SK-N-SH (cell line): ENCODE measurements around the gene MORC1. TPM values are rescaled to one million over a fixed set of nuclear protein-coding genes. Genes with fewer than 3 reads are reported as not detected.
A peak's percentile ranks its signal among the peaks of the same experiment; 100 is the strongest.

Source experiments
- CTCF ChIA-PET: fragments of 300-600, 350-600 bp; formaldehyde crosslinking; extraction: SDS; loops from one replicate; lab custom pipeline; 2021; lab: Yijun Ruan, JAX
- POLR2A ChIA-PET: fragments of 350-600 bp; sonication (Branson Sonifier 250); formaldehyde crosslinking; extraction: SDS; loops from one replicate; lab custom pipeline; 2020; ENCODE audit warnings: antibody characterized with exemption, inconsistent platforms; lab: Yijun Ruan, JAX
- DNase-seq: peaks from one replicate; pipeline ENCODE4 v3.0.0; 2012
- H2AFZ ChIP-seq: fragments of 200-600 bp; sonication (generic); 2 replicates; pipeline ENCODE4 v1.8.1; 2016; ENCODE audit warnings: antibody characterized with exemption, mild to moderate bottlenecking, low read depth
- H3F3A ChIP-seq: fragments of 200-600 bp; sonication (generic); replicated peaks from 2 replicates; pipeline ENCODE3; 2016; ENCODE audit warnings: antibody characterized with exemption, mild to moderate bottlenecking; ENCODE audit not compliant: insufficient read depth
- H3K27ac ChIP-seq, 2 experiments: fragments of 200-500 bp in 1 of 2; fragments of 200-600 bp in 1 of 2; sonication (Bioruptor generic) in 1 of 2; sonication (generic), shearing (Covaris generic) in 1 of 2; 2 replicates each; pipeline versions ENCODE4 v1.5.1 to v1.6.1; 2014 to 2016; ENCODE audit warnings: low read depth in 2 of 2, inconsistent platforms in 1 of 2, low read length in 1 of 2, mild to moderate bottlenecking in 1 of 2, mixed read lengths in 1 of 2
- H3K27me3 ChIP-seq: fragments of 200-600 bp; sonication (generic), shearing (Covaris generic); 2 replicates; pipeline ENCODE4 v1.6.1; 2016; ENCODE audit warnings: mixed run types; ENCODE audit not compliant: insufficient read depth
- H3K36me3 ChIP-seq, 2 experiments: fragments of 200-500 bp in 1 of 2; fragments of 200-600 bp in 1 of 2; sonication (Bioruptor generic) in 1 of 2; sonication (generic) in 1 of 2; replicated peaks in 1 of 2; 2 replicates each; pipeline versions ENCODE3 to v1.5.1; 2014 to 2016; ENCODE audit warnings: low read length in 1 of 2, mild to moderate bottlenecking in 1 of 2; ENCODE audit not compliant: insufficient read depth in 2 of 2, control insufficient read depth in 1 of 2
- H3K4me1 ChIP-seq, 2 experiments: fragments of 200-500 bp in 1 of 2; fragments of 200-600 bp in 1 of 2; sonication (Bioruptor generic) in 1 of 2; sonication (generic), shearing (Covaris generic) in 1 of 2; 2 replicates each; pipeline versions ENCODE4 v1.5.1 to v1.6.1; 2014 to 2016; ENCODE audit warnings: low read depth in 1 of 2, low read length in 1 of 2, mixed run types in 1 of 2; ENCODE audit not compliant: insufficient read depth in 2 of 2, control insufficient read depth in 1 of 2
- H3K4me2 ChIP-seq: fragments of 200-600 bp; sonication (generic), shearing (Covaris generic); 2 replicates; pipeline ENCODE4 v1.6.1; 2017; ENCODE audit warnings: mixed run types
- H3K4me3 ChIP-seq, 2 experiments: fragments of 200-500 bp in 1 of 2; fragments of 200-600 bp in 1 of 2; sonication (Bioruptor generic) in 1 of 2; sonication (generic), shearing (Covaris generic) in 1 of 2; 2 replicates each; pipeline versions ENCODE4 v1.5.1 to v1.8.1; 2014 to 2016; ENCODE audit warnings: low read depth in 2 of 2, inconsistent platforms in 1 of 2, low read length in 1 of 2, mild to moderate bottlenecking in 1 of 2, mixed read lengths in 1 of 2, moderate library complexity in 1 of 2
- H3K79me2 ChIP-seq: fragments of 200-600 bp; sonication (generic); 2 replicates; pipeline ENCODE4 v1.8.1; 2017; ENCODE audit warnings: mild to moderate bottlenecking; ENCODE audit not compliant: insufficient read depth
- H3K9ac ChIP-seq: fragments of 200-600 bp; sonication (generic); 2 replicates; pipeline ENCODE4 v1.6.1; 2017; ENCODE audit warnings: mixed run types
- H3K9me2 ChIP-seq: fragments of 200-600 bp; sonication (generic); 2 replicates; pipeline ENCODE4 v1.6.1; 2017; ENCODE audit warnings: mixed run types
- H3K9me3 ChIP-seq: fragments of 200-600 bp; sonication (generic); 2 replicates; pipeline ENCODE4 v1.6.1; 2017; ENCODE audit warnings: mixed run types, mild to moderate bottlenecking, moderate library complexity
- H4K20me1 ChIP-seq: fragments of 200-600 bp; sonication (generic); 2 replicates; pipeline ENCODE4 v1.6.1; 2017; ENCODE audit warnings: mild to moderate bottlenecking, mixed run types; ENCODE audit not compliant: insufficient read depth
- ELF1 ChIP-seq: IDR thresholded peaks from 2 replicates; pipeline ENCODE4 v1.4.0; 2012
- EZH2phosphoT487 ChIP-seq: fragments of 200-600 bp; sonication (generic); IDR thresholded peaks from 2 replicates; pipeline ENCODE4 v1.6.1; 2017; ENCODE audit warnings: low read depth, mixed run types, mild to moderate bottlenecking, antibody characterized with exemption, moderate library complexity, borderline replicate concordance
- FOSL2 ChIP-seq: IDR thresholded peaks from 2 replicates; pipeline ENCODE4 v1.4.0; 2012; ENCODE audit warnings: low read depth, mild to moderate bottlenecking, moderate library complexity, borderline replicate concordance
- FOXJ3 ChIP-seq: sonication (generic); formaldehyde crosslinking; IDR thresholded peaks from 2 replicates; pipeline ENCODE4 v1.5.1; 2020; ENCODE audit warnings: mild to moderate bottlenecking, missing genetic modification reagents
- FOXM1 ChIP-seq: IDR thresholded peaks from 2 replicates; pipeline ENCODE4 v1.4.0; 2012; ENCODE audit warnings: low read depth, mild to moderate bottlenecking
- GABPA ChIP-seq: IDR thresholded peaks from 2 replicates; pipeline ENCODE4 v1.4.0; 2012; ENCODE audit warnings: low read depth, mild to moderate bottlenecking
- JUND ChIP-seq: IDR thresholded peaks from 2 replicates; pipeline ENCODE4 v1.4.0; 2012
- MEF2A ChIP-seq: IDR thresholded peaks from 2 replicates; pipeline ENCODE4 v1.4.0; 2012; ENCODE audit warnings: low read depth, borderline replicate concordance
- NFIC ChIP-seq: IDR thresholded peaks from 2 replicates; pipeline ENCODE4 v1.4.0; 2012; ENCODE audit warnings: borderline replicate concordance
- POLR2AphosphoS5 ChIP-seq: IDR thresholded peaks from 2 replicates; pipeline ENCODE4 v1.6.1; 2012; ENCODE audit warnings: low read depth, low read length
- RFX5 ChIP-seq: IDR thresholded peaks from 2 replicates; pipeline ENCODE4 v1.6.1; 2012; ENCODE audit warnings: mild to moderate bottlenecking, improper control_type of control experiment, low read length
- TEAD4 ChIP-seq: IDR thresholded peaks from 2 replicates; pipeline ENCODE4 v1.4.0; 2012; ENCODE audit warnings: mild to moderate bottlenecking, borderline replicate concordance; ENCODE audit not compliant: insufficient read depth
- WGBS: methylation state at CpG from one replicate; pipeline ENCODE4 v1.1.6; 2017; ENCODE audit warnings: low lambda C conversion rate; 5-methylcytosine and 5-hydroxymethylcytosine counted together
- polyA plus RNA-seq, 3 experiments: library from polyadenylated mRNA; depleted of rRNA; stranded (reverse); fragments of >200 nt; gene quantifications; 2 replicates each; pipeline ENCODE4 v1.2.3, GENCODE V29; 2012
- TF ChIP-seq, protein P1 (sequence below): fragments of 150-350 bp; IDR thresholded peaks from 2 replicates; pipeline ENCODE4 v1.6.1; 2017; ENCODE audit warnings: antibody characterized with exemption, low read length, low read depth, borderline replicate concordance
- TF ChIP-seq, protein P2 (sequence below): IDR thresholded peaks from 2 replicates; pipeline ENCODE4; 2012
- TF ChIP-seq, protein P3 (sequence below): IDR thresholded peaks from 2 replicates; pipeline ENCODE4 v1.6.1; 2012; ENCODE audit warnings: mild to moderate bottlenecking, low read depth, low read length, moderate library complexity

Gene MORC1
- polyA plus RNA-seq, 1 of the 3 experiments (the other 2 are of a cell fraction): not detected

DNA sequence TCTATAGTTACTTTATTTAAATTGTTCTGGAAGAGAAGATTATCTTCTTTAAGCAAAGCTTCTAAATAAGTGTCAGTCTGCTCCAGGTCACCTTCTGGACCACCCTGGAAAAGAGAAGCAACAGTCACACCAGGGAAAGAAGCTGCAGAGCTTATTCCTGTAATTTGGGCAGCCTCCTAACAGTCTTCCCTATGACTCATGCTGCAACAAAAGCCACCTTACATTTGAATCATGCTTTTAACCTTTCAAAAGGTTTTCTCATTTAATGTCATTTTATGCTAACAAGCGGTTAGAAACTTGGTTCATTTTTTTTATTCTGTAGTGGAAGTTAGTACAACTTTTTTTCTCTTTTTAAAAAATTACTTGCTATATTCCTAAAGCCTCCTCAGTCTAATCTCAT is 158.9 kb downstream of the MORC1 start:
- WGBS: 18% methylated on average over 1 of the region's 1 CpG
- H3F3A ChIP-seq: no peaks in the 10 kb centered on the region
- H3K27me3 ChIP-seq: no peaks in the 10 kb centered on the region
- no peak overlapping the region for H3K27ac ChIP-seq
- no peaks in the 10 kb centered on the region for H3K9me3 ChIP-seq
- TF ChIP-seq MEF2A: no peak
- TF ChIP-seq FOXM1: no peak
- peak; percentile 54; the same call in 1 of the 2 replicates for TF ChIP-seq JUND
- TF ChIP-seq POLR2AphosphoS5: no peak
- TF ChIP-seq RFX5: no peak
- no peak for TF ChIP-seq EZH2phosphoT487
- no peak for TF ChIP-seq NFIC
- peak; percentile 58; the same call in 1 of the 2 replicates for TF ChIP-seq FOSL2
- TF ChIP-seq ELF1: no peak
- no peak for TF ChIP-seq TEAD4
- TF ChIP-seq, protein P1, sequence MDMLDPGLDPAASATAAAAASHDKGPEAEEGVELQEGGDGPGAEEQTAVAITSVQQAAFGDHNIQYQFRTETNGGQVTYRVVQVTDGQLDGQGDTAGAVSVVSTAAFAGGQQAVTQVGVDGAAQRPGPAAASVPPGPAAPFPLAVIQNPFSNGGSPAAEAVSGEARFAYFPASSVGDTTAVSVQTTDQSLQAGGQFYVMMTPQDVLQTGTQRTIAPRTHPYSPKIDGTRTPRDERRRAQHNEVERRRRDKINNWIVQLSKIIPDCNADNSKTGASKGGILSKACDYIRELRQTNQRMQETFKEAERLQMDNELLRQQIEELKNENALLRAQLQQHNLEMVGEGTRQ: no peak
- no peaks in the 10 kb centered on the region for H4K20me1 ChIP-seq
- no peaks in the 10 kb centered on the region for H3K36me3 ChIP-seq
- CTCF ChIA-PET: interaction anchor here (1.0 kb wide), 1 partner anchor 11 kb away, joined by 3 read pairs; no protein-coding TSS in a partner anchor
- H2AFZ ChIP-seq: no peak overlapping the region
- H3K9ac ChIP-seq: no peak overlapping the region
- H3K4me2 ChIP-seq: no peak overlapping the region
- no peaks in the 10 kb centered on the region; a peak in 1 of 4 replicates for H3K4me1 ChIP-seq
- no peaks in the 10 kb centered on the region for H3K79me2 ChIP-seq
- POLR2A ChIA-PET: no interaction called here
- H3K4me3 ChIP-seq: no peak overlapping the region
- no peak for DNase-seq
- no peaks in the 10 kb centered on the region for H3K9me2 ChIP-seq

DNA sequence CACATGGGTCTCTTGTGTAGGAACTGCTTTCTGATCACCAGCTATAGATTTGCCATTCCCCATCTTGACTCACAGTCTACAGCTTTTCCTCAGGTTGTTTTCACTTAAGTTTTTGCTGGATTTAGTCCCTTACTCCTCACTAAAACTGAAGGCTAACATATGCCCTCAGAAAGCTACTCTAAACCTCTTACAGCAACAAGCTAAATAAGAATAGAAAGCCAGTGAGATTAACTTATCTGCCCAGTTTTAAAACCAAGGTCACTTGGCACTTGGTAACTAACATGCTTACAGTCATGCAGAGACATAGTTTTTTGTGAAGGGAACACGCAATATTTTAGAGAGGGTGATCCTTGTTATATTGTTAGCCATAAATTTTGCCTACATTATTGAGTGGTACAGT is 164.2 kb downstream of the MORC1 start, which contains the start of gene GUCA1C:
Gene GUCA1C, minus strand, starts transcription at position 180 of the 400 bp plus-strand sequence. Its CDS starts 117 bp downstream, at position 63.
- Histone ChIP-seq H3K4me2 (no peak within 1 kb of the TSS), H4K20me1 (no peaks in the 10 kb centered on the region), H3K36me3 (no peaks in the 10 kb centered on the region), H3K79me2 (no peaks in the 10 kb centered on the region), H3K27ac (no peak within 1 kb of the TSS), H3K9me2 (no peaks in the 10 kb centered on the region), H3K4me1 (peaks cover 0 to 4% of the 10 kb centered on the region in 2 experiments; a peak in 2 of 4 replicates), H3K4me3 (no peak within 1 kb of the TSS), H2AFZ (0 out of 2 replicates have a peak within 1 kb of the TSS, but pooled peaks have one; percentile 46), H3K27me3 (no peaks in the 10 kb centered on the region), H3F3A (peaks cover 6% of the 10 kb centered on the region), H3K9ac (no peak within 1 kb of the TSS), H3K9me3 (no peaks in the 10 kb centered on the region)
- POLR2A ChIA-PET: no interaction called here
- DNase-seq: no peak
- TF ChIP-seq, protein P2, sequence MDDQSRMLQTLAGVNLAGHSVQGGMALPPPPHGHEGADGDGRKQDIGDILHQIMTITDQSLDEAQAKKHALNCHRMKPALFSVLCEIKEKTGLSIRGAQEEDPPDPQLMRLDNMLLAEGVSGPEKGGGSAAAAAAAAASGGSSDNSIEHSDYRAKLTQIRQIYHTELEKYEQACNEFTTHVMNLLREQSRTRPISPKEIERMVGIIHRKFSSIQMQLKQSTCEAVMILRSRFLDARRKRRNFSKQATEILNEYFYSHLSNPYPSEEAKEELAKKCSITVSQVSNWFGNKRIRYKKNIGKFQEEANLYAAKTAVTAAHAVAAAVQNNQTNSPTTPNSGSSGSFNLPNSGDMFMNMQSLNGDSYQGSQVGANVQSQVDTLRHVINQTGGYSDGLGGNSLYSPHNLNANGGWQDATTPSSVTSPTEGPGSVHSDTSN: no peak
- TF ChIP-seq MEF2A (no peak), GABPA (no peak), FOXJ3 (CRISPR knock-in tag) (no peak), RFX5 (no peak)
- TF ChIP-seq, protein P3, sequence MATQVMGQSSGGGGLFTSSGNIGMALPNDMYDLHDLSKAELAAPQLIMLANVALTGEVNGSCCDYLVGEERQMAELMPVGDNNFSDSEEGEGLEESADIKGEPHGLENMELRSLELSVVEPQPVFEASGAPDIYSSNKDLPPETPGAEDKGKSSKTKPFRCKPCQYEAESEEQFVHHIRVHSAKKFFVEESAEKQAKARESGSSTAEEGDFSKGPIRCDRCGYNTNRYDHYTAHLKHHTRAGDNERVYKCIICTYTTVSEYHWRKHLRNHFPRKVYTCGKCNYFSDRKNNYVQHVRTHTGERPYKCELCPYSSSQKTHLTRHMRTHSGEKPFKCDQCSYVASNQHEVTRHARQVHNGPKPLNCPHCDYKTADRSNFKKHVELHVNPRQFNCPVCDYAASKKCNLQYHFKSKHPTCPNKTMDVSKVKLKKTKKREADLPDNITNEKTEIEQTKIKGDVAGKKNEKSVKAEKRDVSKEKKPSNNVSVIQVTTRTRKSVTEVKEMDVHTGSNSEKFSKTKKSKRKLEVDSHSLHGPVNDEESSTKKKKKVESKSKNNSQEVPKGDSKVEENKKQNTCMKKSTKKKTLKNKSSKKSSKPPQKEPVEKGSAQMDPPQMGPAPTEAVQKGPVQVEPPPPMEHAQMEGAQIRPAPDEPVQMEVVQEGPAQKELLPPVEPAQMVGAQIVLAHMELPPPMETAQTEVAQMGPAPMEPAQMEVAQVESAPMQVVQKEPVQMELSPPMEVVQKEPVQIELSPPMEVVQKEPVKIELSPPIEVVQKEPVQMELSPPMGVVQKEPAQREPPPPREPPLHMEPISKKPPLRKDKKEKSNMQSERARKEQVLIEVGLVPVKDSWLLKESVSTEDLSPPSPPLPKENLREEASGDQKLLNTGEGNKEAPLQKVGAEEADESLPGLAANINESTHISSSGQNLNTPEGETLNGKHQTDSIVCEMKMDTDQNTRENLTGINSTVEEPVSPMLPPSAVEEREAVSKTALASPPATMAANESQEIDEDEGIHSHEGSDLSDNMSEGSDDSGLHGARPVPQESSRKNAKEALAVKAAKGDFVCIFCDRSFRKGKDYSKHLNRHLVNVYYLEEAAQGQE: no peak
- CTCF ChIA-PET: interaction anchor here (1.4 kb wide), 1 partner anchor 70 kb away, joined by 5 read pairs; no protein-coding TSS in a partner anchor
- 85% methylated on average over 1 of the region's 1 CpG for WGBS
